Measurements from ENCODE around the gene TRIM58.

Gene TRIM58

GRCh38 chr1:247854899-247855545, 2.0 kb upstream of the TRIM58 start:
- DNase-seq (ENCODE audit: low spot score), result no peak
- Mint-ChIP-seq H3K4me1 (ENCODE audit: low read depth) (peaks cover 10% of the 10 kb centered on the region), H3K4me3 (no peak overlapping the region), H3K36me3 (ENCODE audit: low read depth) (no peaks in the 10 kb centered on the region), H3K27ac (no peak overlapping the region), H3K27me3 (ENCODE audit: low read depth) (peaks cover 28% of the 10 kb centered on the region), H3K9me3 (no peaks in the 10 kb centered on the region)

GRCh38 chr1:247855911-247856310, 1.1 kb upstream of the TRIM58 start:
- Mint-ChIP-seq H3K27me3 (ENCODE audit: low read depth) (peaks cover 28% of the 10 kb centered on the region), H3K4me1 (ENCODE audit: low read depth) (peaks cover 10% of the 10 kb centered on the region), H3K9me3 (no peaks in the 10 kb centered on the region), H3K4me3 (peak overlapping the region; percentile 83), H3K27ac (no peak overlapping the region), H3K36me3 (ENCODE audit: low read depth) (no peaks in the 10 kb centered on the region)
- DNase-seq (ENCODE audit: low spot score), result no peak

GRCh38 chr1:247857985-247858619, 1.1 kb downstream of the TRIM58 start:
- H3K36me3 Mint-ChIP-seq (ENCODE audit: low read depth), result no peaks in the 10 kb centered on the region
- H3K27ac Mint-ChIP-seq, result peak overlapping the region; percentile 60
- H3K9me3 Mint-ChIP-seq, result no peaks in the 10 kb centered on the region
- peaks cover 10% of the 10 kb centered on the region for H3K4me1 Mint-ChIP-seq (ENCODE audit: low read depth)
- peaks cover 23% of the 10 kb centered on the region for H3K27me3 Mint-ChIP-seq (ENCODE audit: low read depth)
- DNase-seq (ENCODE audit: low spot score), result no peak
- H3K4me3 Mint-ChIP-seq, result peak overlapping the region; percentile 86

- no peak overlapping the region for H3K4me3 Mint-ChIP-seq
- peaks cover 9% of the 10 kb centered on the region for H3K27me3 Mint-ChIP-seq (ENCODE audit: low read depth)
- H3K27ac Mint-ChIP-seq, result no peak overlapping the region
- no peaks in the 10 kb centered on the region for H3K36me3 Mint-ChIP-seq (ENCODE audit: low read depth)
- H3K9me3 Mint-ChIP-seq, result no peaks in the 10 kb centered on the region
- DNase-seq (ENCODE audit: low spot score), result no peak
- peaks cover 5% of the 10 kb centered on the region for H3K4me1 Mint-ChIP-seq (ENCODE audit: low read depth)
Measured at GRCh38 chr1:247862756-247863155, 5.8 kb downstream of the TRIM58 start.

- no peak overlapping the region for H3K4me3 Mint-ChIP-seq
- H3K36me3 Mint-ChIP-seq (ENCODE audit: low read depth), result no peaks in the 10 kb centered on the region
- H3K27ac Mint-ChIP-seq, result no peak overlapping the region
- H3K9me3 Mint-ChIP-seq, result no peaks in the 10 kb centered on the region
- H3K27me3 Mint-ChIP-seq (ENCODE audit: low read depth), result no peaks in the 10 kb centered on the region
- no peak for DNase-seq (ENCODE audit: low spot score)
- no peaks in the 10 kb centered on the region for H3K4me1 Mint-ChIP-seq (ENCODE audit: low read depth)
Measured at GRCh38 chr1:247864644-247865043, 7.7 kb downstream of the TRIM58 start.

- no peaks in the 10 kb centered on the region for H3K27me3 Mint-ChIP-seq (ENCODE audit: low read depth)
- H3K36me3 Mint-ChIP-seq (ENCODE audit: low read depth), result no peaks in the 10 kb centered on the region
- H3K4me1 Mint-ChIP-seq (ENCODE audit: low read depth), result no peaks in the 10 kb centered on the region
- H3K9me3 Mint-ChIP-seq, result no peaks in the 10 kb centered on the region
- DNase-seq (ENCODE audit: low spot score), result no peak
- no peak overlapping the region for H3K4me3 Mint-ChIP-seq
- H3K27ac Mint-ChIP-seq, result no peak overlapping the region
Measured at GRCh38 chr1:247865416-247865815, 8.4 kb downstream of the TRIM58 start.

- no peak overlapping the region for H3K27ac Mint-ChIP-seq
- H3K27me3 Mint-ChIP-seq (ENCODE audit: low read depth), result no peaks in the 10 kb centered on the region
- H3K4me3 Mint-ChIP-seq, result no peak overlapping the region
- H3K4me1 Mint-ChIP-seq (ENCODE audit: low read depth), result no peaks in the 10 kb centered on the region
- DNase-seq (ENCODE audit: low spot score), result no peak
- no peaks in the 10 kb centered on the region for H3K36me3 Mint-ChIP-seq (ENCODE audit: low read depth)
- H3K9me3 Mint-ChIP-seq, result no peaks in the 10 kb centered on the region
Measured at GRCh38 chr1:247883346-247883745, 26.4 kb downstream of the TRIM58 start.

GRCh38 chr1:247884797-247885413, 27.9 kb downstream of the TRIM58 start:
- Mint-ChIP-seq H3K4me3 (no peak overlapping the region), H3K27ac (no peak overlapping the region), H3K36me3 (ENCODE audit: low read depth) (no peaks in the 10 kb centered on the region), H3K4me1 (ENCODE audit: low read depth) (no peaks in the 10 kb centered on the region), H3K9me3 (no peaks in the 10 kb centered on the region), H3K27me3 (ENCODE audit: low read depth) (no peaks in the 10 kb centered on the region)
- DNase-seq (ENCODE audit: low spot score), result no peak

GRCh38 chr1:247895163-247895637, 38.2 kb downstream of the TRIM58 start, which contains the start of gene OR2W3:
Gene OR2W3, plus strand, starts transcription at chr1:247895587. Its CDS starts 0 bp downstream, at chr1:247895587.
- no peak within 1 kb of the TSS for H3K4me3 Mint-ChIP-seq
- no peak within 1 kb of the TSS for H3K27ac Mint-ChIP-seq

GRCh38 chr1:247895976-247896375, 39.0 kb downstream of the TRIM58 start:
- Mint-ChIP-seq H3K4me3 (no peak overlapping the region), H3K4me1 (ENCODE audit: low read depth) (no peaks in the 10 kb centered on the region), H3K27ac (no peak overlapping the region), H3K9me3 (no peaks in the 10 kb centered on the region), H3K36me3 (ENCODE audit: low read depth) (no peaks in the 10 kb centered on the region), H3K27me3 (ENCODE audit: low read depth) (no peaks in the 10 kb centered on the region)
- DNase-seq (ENCODE audit: low spot score), result no peak

More at GRCh38 chr1:247895163-247895637, 38.2 kb downstream of the TRIM58 start, which contains the start of gene OR2W3:
- DNase-seq (ENCODE audit: low spot score), result no peak
- Mint-ChIP-seq H3K9me3 (no peaks in the 10 kb centered on the region), H3K36me3 (ENCODE audit: low read depth) (no peaks in the 10 kb centered on the region), H3K4me1 (ENCODE audit: low read depth) (no peaks in the 10 kb centered on the region), H3K27me3 (ENCODE audit: low read depth) (no peaks in the 10 kb centered on the region)

- Mint-ChIP-seq H3K9me3 (no peaks in the 10 kb centered on the region), H3K4me1 (ENCODE audit: low read depth) (peaks cover 8% of the 10 kb centered on the region), H3K27me3 (ENCODE audit: low read depth) (peaks cover 2% of the 10 kb centered on the region), H3K27ac (no peak overlapping the region), H3K4me3 (no peak overlapping the region), H3K36me3 (ENCODE audit: low read depth) (no peaks in the 10 kb centered on the region)
- no peak for DNase-seq (ENCODE audit: low spot score)
Measured at GRCh38 chr1:247904122-247904521, 47.1 kb downstream of the TRIM58 start.

GRCh38 chr1:247905181-247905580, 48.2 kb downstream of the TRIM58 start:
- H3K4me3 Mint-ChIP-seq, result no peak overlapping the region
- peaks cover 2% of the 10 kb centered on the region for H3K27me3 Mint-ChIP-seq (ENCODE audit: low read depth)
- no peaks in the 10 kb centered on the region for H3K36me3 Mint-ChIP-seq (ENCODE audit: low read depth)
- H3K9me3 Mint-ChIP-seq, result peaks cover 3% of the 10 kb centered on the region
- peaks cover 8% of the 10 kb centered on the region for H3K4me1 Mint-ChIP-seq (ENCODE audit: low read depth)
- no peak overlapping the region for H3K27ac Mint-ChIP-seq
- DNase-seq (ENCODE audit: low spot score), result no peak

- Mint-ChIP-seq H3K36me3 (ENCODE audit: low read depth) (no peaks in the 10 kb centered on the region), H3K4me3 (peak overlapping the region; percentile 77), H3K27ac (peak overlapping the region; percentile 50), H3K4me1 (ENCODE audit: low read depth) (peaks cover 8% of the 10 kb centered on the region), H3K9me3 (peaks cover 5% of the 10 kb centered on the region), H3K27me3 (ENCODE audit: low read depth) (peaks cover 2% of the 10 kb centered on the region)
- DNase-seq (ENCODE audit: low spot score), result no peak
Measured at GRCh38 chr1:247905910-247906503, 49.0 kb downstream of the TRIM58 start.

- Mint-ChIP-seq H3K27ac (peak overlapping the region; percentile 50), H3K9me3 (peaks cover 5% of the 10 kb centered on the region), H3K4me3 (peak overlapping the region; percentile 77), H3K4me1 (ENCODE audit: low read depth) (peaks cover 8% of the 10 kb centered on the region), H3K36me3 (ENCODE audit: low read depth) (no peaks in the 10 kb centered on the region), H3K27me3 (ENCODE audit: low read depth) (peaks cover 2% of the 10 kb centered on the region)
- DNase-seq (ENCODE audit: low spot score), result peak; percentile 11
Measured at GRCh38 chr1:247906504-247907047, 49.6 kb downstream of the TRIM58 start.

Measured in T-helper 2 cell treated with Interferon-gamma antibody and Interleukin-4, amounts not matched to agents 5 μg/mL and 100 μg/mL, for 36 hours (primary cell).